Measurements from ENCODE around the gene LRIG3.
"Not testable (repeated sequence)": the region's sequence is repeated elsewhere in the genome, so short reads cannot be mapped to it uniquely, and the experiment has no call there.

The LRIG3 gene

GRCh38 chr12:58902726-58903125, 17.6 kb downstream of the LRIG3 start:
- H3K4me1 Mint-ChIP-seq, H3K27me3 Mint-ChIP-seq, H3K36me3 Mint-ChIP-seq, DNase-seq, H3K9me3 Mint-ChIP-seq, H3K4me3 Mint-ChIP-seq, H3K27ac Mint-ChIP-seq, CTCF ChIA-PET: not testable (repeated sequence)

- no peaks in the 10 kb centered on the region for H3K36me3 Mint-ChIP-seq
- CTCF ChIA-PET = no interaction called here
Observed at GRCh38 chr12:58901664-58902063, 18.6 kb downstream of the LRIG3 start.

GRCh38 chr12:58897969-58898368, 22.3 kb downstream of the LRIG3 start:
- no peak for DNase-seq

More at GRCh38 chr12:58901664-58902063, 18.6 kb downstream of the LRIG3 start:
- no peak overlapping the region for H3K27ac Mint-ChIP-seq
- no peaks in the 10 kb centered on the region for H3K4me1 Mint-ChIP-seq
- H3K9me3 Mint-ChIP-seq = peaks cover 2% of the 10 kb centered on the region
- H3K27me3 Mint-ChIP-seq = no peaks in the 10 kb centered on the region
- no peak for DNase-seq
- H3K4me3 Mint-ChIP-seq = no peak overlapping the region

GRCh38 chr12:58896278-58896677, 24.0 kb downstream of the LRIG3 start:
- DNase-seq = no peak
- Mint-ChIP-seq H3K9me3 (peaks cover 2% of the 10 kb centered on the region), H3K4me1 (no peaks in the 10 kb centered on the region), H3K4me3 (no peak overlapping the region), H3K27ac (no peak overlapping the region), H3K36me3 (no peaks in the 10 kb centered on the region), H3K27me3 (no peaks in the 10 kb centered on the region)
- CTCF ChIA-PET = no interaction called here

More at GRCh38 chr12:58897969-58898368, 22.3 kb downstream of the LRIG3 start:
- H3K9me3 Mint-ChIP-seq = peaks cover 2% of the 10 kb centered on the region
- no peaks in the 10 kb centered on the region for H3K27me3 Mint-ChIP-seq
- H3K27ac Mint-ChIP-seq = no peak overlapping the region
- CTCF ChIA-PET = no interaction called here
- no peak overlapping the region for H3K4me3 Mint-ChIP-seq
- no peaks in the 10 kb centered on the region for H3K36me3 Mint-ChIP-seq
- no peaks in the 10 kb centered on the region for H3K4me1 Mint-ChIP-seq

GRCh38 chr12:58895053-58895452, 25.3 kb downstream of the LRIG3 start:
- Mint-ChIP-seq H3K4me3 (no peak overlapping the region), H3K36me3 (no peaks in the 10 kb centered on the region), H3K9me3 (peaks cover 2% of the 10 kb centered on the region), H3K27ac (no peak overlapping the region), H3K27me3 (no peaks in the 10 kb centered on the region), H3K4me1 (no peaks in the 10 kb centered on the region)
- no peak for DNase-seq
- CTCF ChIA-PET = no interaction called here

GRCh38 chr12:58894040-58894439, 26.3 kb downstream of the LRIG3 start:
- CTCF ChIA-PET = no interaction called here
- H3K9me3 Mint-ChIP-seq = no peaks in the 10 kb centered on the region
- H3K4me1 Mint-ChIP-seq = no peaks in the 10 kb centered on the region
- H3K4me3 Mint-ChIP-seq = no peak overlapping the region
- no peaks in the 10 kb centered on the region for H3K27me3 Mint-ChIP-seq
- DNase-seq = no peak
- H3K36me3 Mint-ChIP-seq = no peaks in the 10 kb centered on the region
- H3K27ac Mint-ChIP-seq = no peak overlapping the region

- CTCF ChIA-PET = no interaction called here
- DNase-seq = no peak
- H3K36me3 Mint-ChIP-seq = no peaks in the 10 kb centered on the region
- H3K4me1 Mint-ChIP-seq = no peaks in the 10 kb centered on the region
- no peak overlapping the region for H3K4me3 Mint-ChIP-seq
- H3K9me3 Mint-ChIP-seq = no peaks in the 10 kb centered on the region
- no peaks in the 10 kb centered on the region for H3K27me3 Mint-ChIP-seq
- H3K27ac Mint-ChIP-seq = no peak overlapping the region
Observed at GRCh38 chr12:58893495-58893894, 26.8 kb downstream of the LRIG3 start.

GRCh38 chr12:58889557-58889956, 30.7 kb downstream of the LRIG3 start:
- CTCF ChIA-PET = no interaction called here
- no peaks in the 10 kb centered on the region for H3K27me3 Mint-ChIP-seq
- no peaks in the 10 kb centered on the region for H3K4me1 Mint-ChIP-seq
- no peak overlapping the region for H3K4me3 Mint-ChIP-seq
- H3K27ac Mint-ChIP-seq = no peak overlapping the region
- no peak for DNase-seq
- H3K36me3 Mint-ChIP-seq = no peaks in the 10 kb centered on the region
- H3K9me3 Mint-ChIP-seq = no peaks in the 10 kb centered on the region

- Mint-ChIP-seq H3K27ac (no peak overlapping the region), H3K27me3 (no peaks in the 10 kb centered on the region), H3K9me3 (no peaks in the 10 kb centered on the region), H3K4me1 (no peaks in the 10 kb centered on the region), H3K4me3 (no peak overlapping the region), H3K36me3 (no peaks in the 10 kb centered on the region)
- CTCF ChIA-PET = no interaction called here
- DNase-seq = no peak
Observed at GRCh38 chr12:58888131-58888783, 32.0 kb downstream of the LRIG3 start.

- no peak overlapping the region for H3K4me3 Mint-ChIP-seq
- no peaks in the 10 kb centered on the region for H3K9me3 Mint-ChIP-seq
- CTCF ChIA-PET = no interaction called here
- H3K27ac Mint-ChIP-seq = no peak overlapping the region
- no peak for DNase-seq
- H3K4me1 Mint-ChIP-seq = no peaks in the 10 kb centered on the region
- no peaks in the 10 kb centered on the region for H3K27me3 Mint-ChIP-seq
- H3K36me3 Mint-ChIP-seq = no peaks in the 10 kb centered on the region
Observed at GRCh38 chr12:58887068-58887467, 33.2 kb downstream of the LRIG3 start.

- CTCF ChIA-PET = no interaction called here
Observed at GRCh38 chr12:58886474-58886873, 33.8 kb downstream of the LRIG3 start.

GRCh38 chr12:58884916-58885315, 35.4 kb downstream of the LRIG3 start:
- H3K27me3 Mint-ChIP-seq = no peaks in the 10 kb centered on the region
- no peaks in the 10 kb centered on the region for H3K36me3 Mint-ChIP-seq
- no peak for DNase-seq
- H3K27ac Mint-ChIP-seq = no peak overlapping the region
- H3K9me3 Mint-ChIP-seq = no peaks in the 10 kb centered on the region
- CTCF ChIA-PET = no interaction called here
- no peaks in the 10 kb centered on the region for H3K4me1 Mint-ChIP-seq
- no peak overlapping the region for H3K4me3 Mint-ChIP-seq

More at GRCh38 chr12:58886474-58886873, 33.8 kb downstream of the LRIG3 start:
- H3K9me3 Mint-ChIP-seq = no peaks in the 10 kb centered on the region
- H3K4me3 Mint-ChIP-seq = no peak overlapping the region
- no peak for DNase-seq
- no peaks in the 10 kb centered on the region for H3K36me3 Mint-ChIP-seq
- no peaks in the 10 kb centered on the region for H3K27me3 Mint-ChIP-seq
- H3K4me1 Mint-ChIP-seq = no peaks in the 10 kb centered on the region
- no peak overlapping the region for H3K27ac Mint-ChIP-seq

- H3K4me1 Mint-ChIP-seq = no peaks in the 10 kb centered on the region
- CTCF ChIA-PET = no interaction called here
- H3K27ac Mint-ChIP-seq = no peak overlapping the region
- no peak for DNase-seq
- H3K4me3 Mint-ChIP-seq = no peak overlapping the region
- no peaks in the 10 kb centered on the region for H3K27me3 Mint-ChIP-seq
- no peaks in the 10 kb centered on the region for H3K9me3 Mint-ChIP-seq
- H3K36me3 Mint-ChIP-seq = no peaks in the 10 kb centered on the region
Observed at GRCh38 chr12:58883576-58884334, 36.5 kb downstream of the LRIG3 start.

- H3K4me3 Mint-ChIP-seq = no peak overlapping the region
- H3K4me1 Mint-ChIP-seq = no peaks in the 10 kb centered on the region
- no peaks in the 10 kb centered on the region for H3K36me3 Mint-ChIP-seq
- no peaks in the 10 kb centered on the region for H3K9me3 Mint-ChIP-seq
- CTCF ChIA-PET = no interaction called here
- no peak for DNase-seq
- no peak overlapping the region for H3K27ac Mint-ChIP-seq
- H3K27me3 Mint-ChIP-seq = no peaks in the 10 kb centered on the region
Observed at GRCh38 chr12:58882826-58883225, 37.5 kb downstream of the LRIG3 start.

- no peaks in the 10 kb centered on the region for H3K27me3 Mint-ChIP-seq
- no peak overlapping the region for H3K27ac Mint-ChIP-seq
- no peaks in the 10 kb centered on the region for H3K9me3 Mint-ChIP-seq
- no peaks in the 10 kb centered on the region for H3K36me3 Mint-ChIP-seq
- no peaks in the 10 kb centered on the region for H3K4me1 Mint-ChIP-seq
- no peak for DNase-seq
- CTCF ChIA-PET = no interaction called here
- H3K4me3 Mint-ChIP-seq = no peak overlapping the region
Observed at GRCh38 chr12:58881816-58882215, 38.5 kb downstream of the LRIG3 start.

Data from activated naive CD4-positive, alpha-beta T cell treated with anti-CD3 and anti-CD28 coated beads, Interleukin-2, amount 10 ng/mL, durations not matched to agents 7 days and 5 days (primary cell).